H54 (cell line): ENCODE measurements around the gene ARHGEF12.

ENCODE experiments used
- DNase-seq: peaks from one replicate; pipeline ENCODE4 v3.0.0; 2011; ENCODE audit warnings: low spot score, mixed read lengths; ENCODE audit not compliant: insufficient read length
- FAIRE-seq: peaks from 3 replicates; lab custom pipeline; 2011; peaks lifted over from hg19 to GRCh38; lab: Jason Lieb, UNC
- POLR2A ChIP-seq: IDR thresholded peaks from 2 replicates; pipeline ENCODE4 v1.6.1; 2011; ENCODE audit warnings: low read depth, mild to moderate bottlenecking, low read length

The ARHGEF12 gene

DNA sequence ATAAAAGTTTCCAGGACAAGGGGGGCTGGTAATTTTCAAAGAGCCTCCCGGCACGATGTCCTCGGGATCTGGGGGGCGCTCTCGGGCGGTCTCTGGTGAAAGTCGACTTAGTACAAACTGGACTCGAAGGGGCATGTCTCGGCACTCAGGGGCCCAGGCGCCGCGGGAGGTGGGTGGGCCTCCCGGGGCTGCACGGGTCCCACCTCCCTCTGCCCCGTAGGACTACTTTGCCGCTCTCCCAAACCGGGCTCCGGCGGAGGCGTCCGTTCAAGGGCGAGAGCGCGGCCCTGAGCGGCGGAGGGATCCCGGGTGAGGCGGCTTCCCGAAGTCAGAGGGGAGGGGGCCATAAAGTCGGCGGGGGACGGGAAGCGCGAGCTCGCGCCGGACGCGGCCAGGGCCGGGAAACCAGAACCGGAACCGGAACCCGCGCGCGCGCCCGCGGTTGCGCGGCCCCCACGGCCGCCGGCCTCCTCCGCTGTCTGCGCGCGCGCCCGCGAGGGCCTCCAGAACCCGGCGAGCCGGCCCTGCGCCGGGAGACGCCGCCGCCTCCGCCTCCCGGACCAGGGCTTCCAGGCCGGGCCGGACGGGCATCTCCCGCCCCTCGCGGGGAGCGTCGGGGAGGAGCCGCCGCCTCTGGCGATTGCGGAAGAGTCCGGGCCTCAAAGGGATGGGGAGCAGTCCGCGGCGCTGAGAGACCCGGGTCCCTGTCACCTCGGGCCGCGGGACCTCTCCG lies at the start of gene ARHGEF12:
TSS of gene ARHGEF12 (plus strand) at position 506 of the 733 bp plus-strand sequence. CDS start 831 bp downstream, outside the sequence.
- TF ChIP-seq POLR2A, result peak; percentile 30
- FAIRE-seq (no peak), DNase-seq (peak; percentile 57)

- no peak for FAIRE-seq
- DNase-seq, result no peak
- no peak for TF ChIP-seq POLR2A
Observed at GRCh38 chr11:120288021-120288420, 48.2 kb upstream of the ARHGEF12 start.

- TF ChIP-seq POLR2A, result no peak
- no peak for FAIRE-seq
- no peak for DNase-seq
Observed at GRCh38 chr11:120289426-120289825, 46.8 kb upstream of the ARHGEF12 start.

- TF ChIP-seq POLR2A, result no peak
- no peak for DNase-seq
Observed at GRCh38 chr11:120290956-120291355, 45.3 kb upstream of the ARHGEF12 start.

GRCh38 chr11:120293038-120293800 lies 43.0 kb upstream of the ARHGEF12 start:
- FAIRE-seq (no peak), DNase-seq (no peak)
- TF ChIP-seq POLR2A, result no peak

More at GRCh38 chr11:120290956-120291355, 45.3 kb upstream of the ARHGEF12 start:
- no peak for FAIRE-seq

GRCh38 chr11:120294096-120294495 lies 42.1 kb upstream of the ARHGEF12 start:
- DNase-seq (no peak), FAIRE-seq (no peak)
- no peak for TF ChIP-seq POLR2A

GRCh38 chr11:120295099-120295498 lies 41.1 kb upstream of the ARHGEF12 start:
- FAIRE-seq (no peak), DNase-seq (no peak)
- TF ChIP-seq POLR2A, result no peak

DNA sequence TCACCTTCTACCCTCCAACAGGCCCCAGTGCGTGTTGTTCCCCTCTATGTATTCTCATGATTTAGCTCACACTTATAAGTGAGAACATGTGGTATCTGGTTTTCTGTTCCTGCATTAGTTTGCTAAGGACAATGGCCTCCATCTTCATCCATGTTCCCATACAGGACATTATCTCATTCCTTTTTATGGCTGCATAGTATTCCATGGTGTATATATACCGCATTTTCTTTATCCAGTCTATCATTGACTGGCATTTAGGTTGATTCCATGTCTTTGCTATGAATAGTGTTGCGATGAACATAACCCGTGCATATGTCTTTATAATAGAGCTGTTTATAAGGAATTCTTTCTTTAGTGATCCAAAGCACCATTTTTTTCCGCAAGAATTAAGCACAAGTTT lies 39.7 kb upstream of the ARHGEF12 start:
- DNase-seq, result no peak
- TF ChIP-seq POLR2A, result no peak
- FAIRE-seq, result no peak

- FAIRE-seq, result no peak
- DNase-seq, result no peak
- no peak for TF ChIP-seq POLR2A
Observed at GRCh38 chr11:120298461-120298860, 37.8 kb upstream of the ARHGEF12 start.

DNA sequence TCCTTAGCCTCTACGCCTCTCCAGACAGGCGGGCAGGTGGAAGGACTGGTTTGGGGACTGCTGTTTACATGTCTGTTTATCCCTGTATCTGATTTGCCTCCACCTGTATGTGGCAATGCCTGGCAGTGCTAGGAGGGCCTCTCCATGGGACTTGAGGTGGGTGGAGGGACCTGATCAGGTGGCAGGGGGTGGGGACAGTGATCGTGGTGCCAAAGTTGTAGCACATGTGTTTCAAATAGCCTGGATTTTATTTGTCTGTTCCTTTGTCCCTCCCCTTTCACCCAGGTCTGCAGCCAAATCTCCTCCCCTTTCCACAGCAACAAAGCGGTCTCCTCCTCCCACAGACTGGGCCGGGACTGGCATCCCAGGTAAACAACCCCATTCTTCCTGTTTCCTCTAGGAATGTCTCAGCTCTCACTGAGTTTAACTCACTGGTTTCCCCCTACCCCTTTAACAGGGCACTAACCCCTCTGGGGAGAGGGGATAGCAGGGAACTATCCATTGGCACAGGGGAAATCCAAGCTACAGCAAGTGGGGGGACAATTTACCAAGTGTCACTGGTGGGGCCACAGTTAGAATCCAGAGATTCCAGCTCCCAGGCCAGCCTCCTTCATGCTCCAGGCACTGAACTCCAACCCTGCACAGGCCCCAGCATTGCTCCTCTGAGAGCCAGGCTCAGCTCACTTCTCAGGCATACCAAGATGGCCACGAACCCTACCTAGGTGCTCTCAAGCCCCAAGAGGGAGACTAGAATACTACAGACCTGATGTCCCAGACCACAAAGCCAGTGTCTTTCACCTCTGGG lies 34.0 kb upstream of the ARHGEF12 start:
- DNase-seq (no peak), FAIRE-seq (no peak)
- TF ChIP-seq POLR2A, result no peak

DNA sequence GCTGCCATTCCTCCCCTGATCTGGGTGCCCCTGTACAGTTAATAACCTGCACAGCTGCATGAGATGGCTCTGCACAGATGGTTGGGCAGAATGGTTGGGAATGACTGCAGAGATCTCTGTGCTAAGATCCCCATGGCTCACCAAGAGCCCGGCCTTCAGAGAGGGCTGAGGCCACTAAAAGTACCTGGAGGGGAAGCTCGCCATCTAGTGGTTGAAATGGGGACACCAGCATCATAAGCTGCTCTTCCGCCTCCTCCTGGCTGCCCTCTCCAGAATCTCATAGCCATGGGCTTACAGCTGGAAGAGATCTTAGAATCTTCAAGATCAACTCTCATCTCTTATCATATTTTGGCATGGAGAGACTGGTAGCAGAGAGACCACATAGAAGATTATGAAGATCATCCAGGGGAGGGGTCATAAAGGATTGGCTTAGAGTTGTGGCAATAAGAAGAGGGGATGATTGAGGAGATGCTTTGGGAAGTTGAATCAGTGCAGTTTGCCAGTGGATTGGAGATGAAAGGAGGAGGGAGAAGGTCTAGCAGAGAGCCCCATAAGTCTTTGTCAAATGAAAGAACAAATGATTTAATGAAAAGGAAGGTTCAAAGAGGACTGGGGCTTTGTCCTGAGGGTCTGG lies 33.1 kb upstream of the ARHGEF12 start:
- TF ChIP-seq POLR2A, result no peak
- FAIRE-seq (peak; percentile 43), DNase-seq (peak; percentile 51)

DNA sequence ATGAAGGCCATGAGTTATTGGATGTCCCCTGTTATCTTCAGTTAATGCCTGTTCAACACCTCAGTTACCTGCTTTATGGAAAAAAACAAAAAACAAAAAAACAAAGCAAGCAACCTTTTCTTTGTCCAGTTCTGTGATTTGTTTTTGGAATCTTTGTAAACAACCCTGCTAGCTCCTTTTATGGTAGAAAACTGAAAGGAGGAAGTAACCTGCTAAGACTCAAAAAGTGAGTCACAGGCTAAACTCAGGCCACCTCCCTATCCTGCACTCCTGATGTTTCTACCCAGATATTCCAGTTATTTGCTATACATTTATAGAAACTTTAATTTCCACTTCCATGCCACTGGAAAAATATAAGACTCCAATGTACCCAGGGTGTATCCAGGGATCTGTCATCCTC lies 31.7 kb upstream of the ARHGEF12 start:
- FAIRE-seq (no peak), DNase-seq (peak; percentile 25)
- TF ChIP-seq POLR2A, result no peak

- no peak for FAIRE-seq
Observed at GRCh38 chr11:120305286-120305685, 30.9 kb upstream of the ARHGEF12 start.

More at GRCh38 chr11:120305286-120305685, 30.9 kb upstream of the ARHGEF12 start:
- DNase-seq, result no peak
- no peak for TF ChIP-seq POLR2A
